NCI-H460 (cell line): ENCODE results near the gene GHRH. TPM values are rescaled to one million over a fixed set of nuclear protein-coding genes. Genes with fewer than 3 reads are reported as not detected.

Experiments used
- DNase-seq: peaks from one replicate; pipeline ENCODE4 v3.0.0-alpha.2; 2016; ENCODE audit warnings: low read depth; ENCODE audit errors: extremely low read depth
- total RNA-seq: library from RNA; depleted of rRNA; stranded (reverse); fragments of >200 nt; shearing (Covaris generic); gene quantifications from 2 replicates; pipeline ENCODE4 v1.2.3, GENCODE V29; 2014

Gene GHRH
- total RNA-seq, 1 experiment from 2014 or later: not detected

DNA sequence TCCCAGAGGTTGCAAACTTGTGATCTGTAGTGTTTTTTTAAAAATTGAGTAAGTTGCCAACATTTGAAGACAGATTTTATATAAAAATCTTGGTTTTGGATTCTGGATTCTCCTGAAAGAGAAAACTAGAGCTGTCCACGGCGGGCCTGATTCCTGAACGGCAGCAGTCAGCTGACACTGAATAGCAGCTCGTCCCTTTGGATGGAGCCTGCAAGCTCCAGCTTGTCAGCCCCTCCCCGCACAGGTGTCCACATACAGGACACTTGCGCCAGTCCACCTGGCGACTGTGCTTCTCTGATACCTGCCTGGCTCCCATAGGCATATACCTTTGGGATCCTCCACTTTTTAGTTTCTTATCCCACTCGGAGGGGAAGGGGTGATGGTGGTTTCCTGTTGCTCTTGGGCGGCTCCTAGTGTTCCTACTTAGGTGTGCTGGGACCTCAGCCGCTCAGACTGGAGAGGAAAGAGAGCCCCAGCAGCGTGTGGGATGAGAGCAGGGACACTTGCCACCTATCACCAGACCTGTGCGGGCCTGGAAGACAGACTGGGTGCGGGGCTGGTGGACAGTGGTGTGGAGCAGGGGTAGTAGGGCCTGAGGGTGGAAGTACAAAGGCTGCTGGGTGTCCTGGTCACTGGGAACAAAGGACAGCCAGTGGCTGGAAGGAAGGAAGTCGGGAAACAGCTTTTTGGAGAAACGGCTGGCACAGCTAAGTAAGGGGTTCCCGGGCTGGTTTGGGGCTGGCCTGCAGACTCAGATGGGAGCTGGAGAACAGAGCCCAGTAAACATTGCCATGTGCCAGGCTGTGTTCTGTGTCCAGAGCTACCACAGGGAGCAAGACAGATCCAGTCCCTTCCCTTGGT lies 18.3 kb downstream of the GHRH start:
- DNase-seq: no peak

DNA sequence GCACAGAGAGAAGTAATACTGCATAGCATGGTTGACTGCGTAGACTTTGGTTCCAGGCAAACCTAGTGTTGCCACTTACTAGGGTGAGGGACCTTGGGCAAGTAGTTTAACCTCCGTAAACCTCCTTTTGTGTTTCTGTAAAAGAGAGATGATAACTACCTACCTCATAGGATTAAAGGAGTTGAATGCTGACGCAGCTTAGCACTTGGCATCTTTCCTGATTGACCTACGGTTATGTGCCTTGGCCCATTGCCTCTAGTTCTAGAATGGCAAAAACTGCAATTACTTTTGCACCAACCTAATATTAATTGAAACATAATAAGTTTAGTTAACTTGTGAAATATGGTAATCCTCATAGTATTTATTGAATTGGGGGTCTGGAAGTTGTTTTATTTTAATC lies 19.1 kb downstream of the GHRH start:
- no peak for DNase-seq

DNA sequence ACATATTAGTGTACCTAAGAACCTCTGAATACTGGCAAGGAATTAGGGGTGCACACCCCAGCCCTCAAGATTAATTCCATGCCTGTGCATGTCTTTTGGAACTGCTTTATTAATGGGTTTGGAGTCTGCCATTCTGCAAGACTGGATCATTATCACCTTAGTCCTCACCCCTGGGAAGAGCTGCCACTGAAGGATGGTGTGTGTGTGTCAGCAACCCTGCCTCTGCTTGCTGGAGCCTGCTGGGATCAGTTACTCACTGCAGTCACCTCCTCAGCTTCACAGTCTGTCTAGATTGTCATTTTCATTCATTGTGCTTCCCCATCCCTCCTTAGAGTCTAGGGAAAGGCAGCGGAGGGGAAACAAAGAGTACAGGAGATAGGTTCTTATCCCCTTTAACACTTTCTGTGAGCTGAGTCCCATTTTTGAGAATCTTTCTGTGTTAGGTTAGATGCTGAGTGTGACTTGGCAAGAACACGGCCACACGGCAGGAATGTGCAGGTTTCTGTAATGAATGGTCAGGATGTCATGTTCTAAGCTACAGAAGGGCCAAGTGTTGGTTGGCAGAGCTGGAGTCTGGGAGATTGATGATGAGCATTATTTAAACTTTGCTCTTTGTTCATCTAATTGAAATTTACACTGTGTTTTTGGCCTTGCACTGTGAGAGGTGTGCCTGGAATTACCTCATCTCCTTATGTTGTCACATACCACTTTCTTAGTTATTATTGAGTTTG lies 21.1 kb downstream of the GHRH start:
- no peak for DNase-seq

DNA sequence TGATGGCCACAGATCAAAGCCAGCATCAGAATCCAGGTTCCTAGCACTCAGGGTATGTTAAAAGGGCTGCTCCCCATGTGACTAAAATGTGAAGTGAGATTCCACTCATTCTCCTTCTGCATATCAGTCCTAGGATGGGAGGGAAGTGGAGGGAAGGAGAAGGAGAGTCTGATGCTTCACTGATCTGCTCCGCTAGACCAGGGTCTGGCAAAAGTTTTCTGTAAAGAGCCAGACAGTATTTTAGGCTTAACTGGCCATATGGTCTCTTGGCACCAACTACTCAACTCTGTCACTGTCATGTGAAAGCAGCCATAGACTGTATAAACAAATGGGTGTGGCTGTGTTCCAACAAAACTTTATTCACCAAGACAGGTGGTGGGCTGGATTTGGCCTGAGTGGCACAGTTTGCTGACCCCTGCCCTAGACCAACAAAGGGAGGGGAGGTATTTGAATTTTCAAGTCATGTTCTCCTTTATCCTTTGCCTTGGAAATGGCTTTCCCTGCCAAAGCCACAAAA lies 22.6 kb downstream of the GHRH start:
- no peak for DNase-seq

DNA sequence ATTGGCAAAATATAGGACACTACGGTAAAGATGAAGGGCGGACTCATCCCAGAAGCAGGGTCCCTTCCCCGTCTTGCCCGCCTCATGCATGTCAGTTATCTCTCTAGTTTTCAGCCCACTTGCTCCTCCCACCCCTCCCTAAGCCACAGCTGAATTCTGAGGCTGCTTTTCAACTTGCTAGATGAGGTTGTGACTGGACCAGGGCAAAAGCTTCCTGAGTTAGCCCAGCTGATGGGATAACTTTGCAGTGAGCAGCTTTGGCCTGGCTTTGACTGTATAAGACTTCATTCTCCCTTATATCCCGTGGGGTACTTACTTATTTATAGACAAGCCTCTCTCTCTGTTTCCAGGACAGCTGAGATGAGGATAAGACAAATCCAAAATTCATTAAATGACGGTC lies 23.2 kb downstream of the GHRH start:
- no peak for DNase-seq

DNA sequence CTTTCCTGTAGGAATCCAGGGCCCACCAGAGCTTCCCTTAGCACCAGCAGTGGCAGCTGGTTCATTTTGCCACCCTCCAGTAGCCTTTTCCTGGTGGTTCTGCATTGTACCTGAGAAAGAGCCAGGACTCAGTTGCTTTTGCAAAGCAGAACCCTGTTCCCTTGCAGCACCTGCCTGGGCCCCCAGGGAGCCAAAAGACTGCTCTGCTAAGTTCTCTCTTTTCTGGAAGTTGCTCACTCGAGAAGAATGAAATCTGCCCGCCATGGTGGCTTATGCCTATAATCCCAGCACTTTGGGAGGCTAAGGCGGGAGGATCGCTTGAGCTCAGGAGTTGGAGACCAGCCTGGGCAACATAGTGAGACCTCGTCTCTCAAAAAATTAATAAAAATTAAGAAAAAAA lies 24.0 kb downstream of the GHRH start:
- no peak for DNase-seq

DNA sequence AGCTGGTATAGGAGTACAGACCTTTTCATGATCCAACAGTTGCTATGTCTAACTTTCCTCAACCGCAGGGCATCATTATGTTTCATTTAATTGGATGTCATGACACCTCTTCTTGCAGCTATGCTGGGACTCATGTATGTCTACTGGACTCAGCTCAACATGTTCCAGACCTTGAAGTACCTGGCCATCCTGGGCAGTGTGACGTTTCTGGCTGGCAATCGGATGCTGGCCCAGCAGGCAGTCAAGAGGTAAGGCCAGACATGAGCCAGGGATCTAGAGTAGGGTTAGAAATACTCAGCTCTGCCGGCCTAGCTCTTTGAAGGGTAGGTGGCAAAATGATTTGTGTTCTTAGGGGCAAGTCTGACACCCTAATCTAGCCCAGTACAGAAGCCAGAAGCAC lies 25.2 kb downstream of the GHRH start:
- DNase-seq: no peak

DNA sequence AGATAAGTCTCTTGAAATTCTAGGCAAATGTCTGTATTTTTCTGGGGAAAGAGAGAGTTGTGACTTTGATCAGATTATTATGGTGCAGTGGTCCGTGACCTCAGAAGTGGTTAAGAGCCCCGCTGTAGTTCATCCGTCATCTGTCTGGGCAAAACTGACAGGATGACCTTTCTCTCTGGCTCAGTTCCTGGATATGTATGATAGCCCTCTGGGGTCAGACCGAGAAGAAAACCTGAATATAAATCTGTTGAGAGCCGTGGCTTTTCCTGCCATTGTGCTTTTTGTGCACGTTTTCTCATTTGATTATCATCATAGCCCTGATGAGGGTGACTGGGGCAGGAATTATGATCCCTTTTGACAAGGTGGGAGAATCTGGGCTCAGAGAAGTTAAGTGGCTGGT lies 26.5 kb downstream of the GHRH start:
- no peak for DNase-seq

DNA sequence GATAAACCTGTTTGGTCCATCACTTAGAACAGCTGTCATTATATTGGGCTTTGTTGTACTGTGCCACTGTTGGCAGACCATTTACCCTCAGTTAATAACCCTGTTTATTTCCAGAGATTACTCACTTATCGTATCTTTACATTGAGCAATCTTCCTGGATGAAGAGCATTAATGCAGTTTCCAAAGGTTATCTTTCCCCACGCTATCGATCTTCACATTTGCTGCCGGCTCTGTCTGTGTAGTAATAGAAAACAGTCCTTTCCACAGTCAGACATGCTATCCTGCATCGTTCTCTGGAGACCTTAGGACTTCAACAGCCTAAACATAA lies 27.4 kb downstream of the GHRH start:
- no peak for DNase-seq

DNA sequence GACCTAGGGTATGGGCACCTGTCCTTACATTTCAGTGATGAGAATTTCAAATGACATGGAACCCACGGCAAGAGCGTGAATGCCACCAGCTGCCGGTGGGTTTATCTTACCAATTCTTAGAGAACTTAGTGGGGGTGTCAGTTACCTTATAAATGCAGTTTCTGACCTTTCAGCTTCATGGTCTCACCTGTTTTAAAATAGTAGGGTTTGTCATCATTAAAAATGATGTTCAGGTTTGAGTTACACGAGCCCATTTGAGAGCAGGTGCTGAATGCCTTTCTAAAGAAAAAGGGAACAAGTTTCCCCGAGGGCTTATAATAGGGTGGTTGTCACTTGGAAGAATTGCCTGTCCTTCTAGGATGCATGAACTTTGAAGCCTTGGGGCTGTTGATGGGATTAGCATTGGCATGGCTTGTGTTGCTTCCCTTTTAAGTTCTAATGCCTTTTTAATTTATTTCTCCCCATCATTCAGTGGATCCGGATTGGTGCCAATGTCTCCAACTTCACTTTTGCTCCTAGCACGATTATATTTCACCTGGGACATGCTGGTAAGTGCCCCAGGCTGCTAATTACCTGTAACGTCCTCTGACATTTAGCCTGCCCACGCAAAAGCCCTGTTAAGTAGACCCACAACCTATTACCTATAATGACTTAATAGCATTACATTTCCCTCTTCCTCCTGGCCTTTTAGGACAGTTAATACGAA lies 27.9 kb downstream of the GHRH start:
- no peak for DNase-seq

DNA sequence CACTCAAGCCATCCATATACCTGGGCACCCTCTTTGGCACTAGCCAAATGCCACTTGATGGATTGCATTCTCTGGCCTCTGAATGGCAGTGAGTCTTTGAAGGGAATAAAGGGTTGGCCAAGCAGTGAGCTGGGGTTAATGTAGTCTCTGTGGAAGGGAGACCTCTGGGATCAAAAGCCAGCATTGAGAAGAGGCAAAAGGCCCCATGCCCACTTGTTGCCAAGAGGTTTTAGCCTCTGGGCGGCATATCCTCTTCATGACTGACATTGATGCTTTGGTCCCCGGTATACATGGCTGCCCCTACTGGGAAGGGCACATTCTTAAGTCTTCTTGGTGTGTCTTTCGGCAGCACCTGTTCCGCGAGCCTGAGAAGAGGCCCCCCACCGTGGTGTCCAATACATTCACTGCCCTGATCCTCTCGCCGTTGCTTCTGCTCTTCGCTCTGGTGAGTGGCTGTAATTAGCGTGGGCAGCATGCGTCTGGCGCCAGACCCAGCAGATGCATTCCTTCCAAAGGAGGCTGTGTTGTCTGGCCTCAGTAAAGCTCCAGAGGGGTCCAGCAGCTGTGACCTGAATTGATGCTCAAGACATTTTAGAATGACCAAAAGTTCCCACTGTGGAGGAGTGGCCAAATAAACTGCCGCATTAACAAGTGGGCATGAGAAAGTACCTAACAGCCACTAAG lies 29.5 kb downstream of the GHRH start:
- DNase-seq: no peak

DNA sequence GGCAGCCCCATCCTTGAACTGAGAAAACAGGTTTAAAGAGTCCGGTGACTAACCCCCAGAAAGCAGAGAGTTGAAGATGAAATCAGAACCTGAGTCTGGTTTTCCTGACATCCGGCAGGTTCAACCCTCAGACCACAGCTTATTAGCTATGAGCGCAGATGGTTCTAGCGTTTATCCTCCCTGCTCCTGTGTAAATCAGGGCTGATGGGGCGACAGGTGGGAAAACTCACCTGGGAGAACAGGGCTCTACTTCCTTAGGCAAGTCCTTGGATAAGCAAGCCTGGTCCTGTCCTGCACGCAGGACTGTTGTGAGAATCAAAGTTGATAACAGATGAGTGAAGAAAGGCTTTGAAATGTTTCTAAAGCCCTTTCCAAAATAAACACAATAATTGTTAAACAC lies 31.4 kb downstream of the GHRH start:
- no peak for DNase-seq

DNA sequence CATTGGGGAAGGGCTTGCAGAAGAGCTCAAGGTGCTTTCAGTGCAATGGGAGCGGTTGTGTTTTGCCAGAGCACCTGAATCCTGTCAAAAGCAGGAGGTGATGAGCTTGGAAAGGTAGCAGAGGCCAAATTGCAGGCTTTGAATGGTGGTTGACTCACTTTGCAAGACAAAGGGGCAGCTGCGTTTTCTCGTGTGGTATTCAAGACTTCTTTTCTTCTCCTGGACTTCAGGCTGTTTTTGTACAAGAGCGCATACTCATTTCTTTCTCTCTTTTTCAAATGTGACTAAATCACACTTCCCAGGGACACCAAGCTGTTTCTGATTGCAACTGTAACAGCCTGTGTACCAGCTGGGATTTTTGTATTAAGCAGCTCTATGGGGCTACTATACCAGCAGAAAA lies 32.3 kb downstream of the GHRH start:
- no peak for DNase-seq

DNA sequence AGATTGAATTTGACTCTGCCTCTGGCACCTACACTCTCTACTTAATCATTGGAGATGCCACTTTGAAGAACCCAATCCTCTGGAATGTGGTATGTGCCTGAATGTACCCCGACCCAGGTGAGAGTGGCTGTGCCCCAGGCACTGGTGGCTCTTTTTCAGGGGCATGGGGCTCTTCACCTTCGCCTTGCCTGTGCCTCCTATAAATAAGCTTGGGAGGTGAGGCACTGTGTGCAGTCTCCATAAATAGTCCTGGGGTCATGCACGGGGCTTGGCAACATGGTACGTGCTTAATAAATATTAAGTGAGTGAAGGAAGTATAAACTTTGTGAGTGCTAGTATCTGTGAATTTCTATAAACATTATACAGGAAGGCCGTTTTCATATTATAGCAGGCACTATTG lies 33.0 kb downstream of the GHRH start:
- DNase-seq: no peak

DNA sequence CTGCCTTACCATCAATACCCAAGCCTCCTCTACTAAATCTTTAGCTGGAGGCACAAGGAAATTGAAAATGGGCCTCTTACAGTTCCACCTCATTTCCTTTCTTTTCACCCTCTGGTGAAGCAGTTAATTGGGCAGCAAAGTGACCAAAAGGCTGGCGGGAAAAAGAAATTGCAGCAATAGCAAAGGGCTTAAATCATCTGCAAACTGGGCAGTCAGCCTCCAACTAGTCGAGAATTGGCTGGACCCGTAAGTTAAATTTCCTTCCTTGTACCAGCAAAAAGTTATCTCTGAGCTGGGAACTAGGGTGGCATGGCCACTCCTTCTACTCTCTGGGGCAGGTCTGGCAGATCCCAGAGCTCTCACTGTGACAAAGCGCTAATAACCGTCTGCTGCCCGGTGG lies 33.5 kb downstream of the GHRH start:
- DNase-seq: no peak

DNA sequence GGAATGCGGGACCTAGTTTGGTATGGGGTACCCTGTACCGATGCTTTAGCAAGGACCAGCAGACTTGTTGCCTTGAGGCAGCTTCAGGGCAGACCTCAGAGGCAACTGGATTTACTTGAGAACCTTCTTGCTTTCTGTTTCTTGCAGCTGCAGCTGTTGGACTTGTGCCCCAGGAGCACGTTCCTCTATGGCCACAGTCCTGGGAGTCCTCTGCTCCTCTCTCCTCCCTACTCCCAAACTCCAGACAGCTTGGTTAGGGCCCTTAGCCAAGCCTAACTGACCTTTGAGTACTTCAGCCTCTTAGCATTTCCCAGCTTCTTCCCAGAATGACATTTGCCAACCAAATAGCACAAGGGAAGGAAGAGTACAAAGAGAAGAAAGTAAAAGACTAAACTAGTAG lies 34.7 kb downstream of the GHRH start:
- no peak for DNase-seq

DNA sequence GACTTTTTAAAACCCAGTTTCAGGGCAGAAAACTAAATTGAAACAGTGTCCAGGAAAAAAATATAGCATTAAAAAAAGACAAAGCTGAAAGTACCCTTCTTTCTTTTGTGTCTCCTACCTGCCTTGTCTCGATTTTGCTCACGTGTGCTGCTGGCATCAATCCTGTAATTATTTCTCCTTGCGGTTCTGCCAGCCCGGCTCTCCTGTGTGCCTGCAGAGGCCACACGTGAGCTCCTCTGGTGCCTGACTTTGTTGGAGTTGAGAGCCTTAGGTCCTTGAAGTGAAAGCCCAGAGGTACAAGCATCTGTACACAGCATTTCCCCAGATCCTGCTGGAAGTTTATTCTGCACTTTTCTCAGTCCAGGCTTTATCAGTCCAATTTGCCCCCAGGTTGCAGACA lies 36.5 kb downstream of the GHRH start:
- DNase-seq: no peak

DNA sequence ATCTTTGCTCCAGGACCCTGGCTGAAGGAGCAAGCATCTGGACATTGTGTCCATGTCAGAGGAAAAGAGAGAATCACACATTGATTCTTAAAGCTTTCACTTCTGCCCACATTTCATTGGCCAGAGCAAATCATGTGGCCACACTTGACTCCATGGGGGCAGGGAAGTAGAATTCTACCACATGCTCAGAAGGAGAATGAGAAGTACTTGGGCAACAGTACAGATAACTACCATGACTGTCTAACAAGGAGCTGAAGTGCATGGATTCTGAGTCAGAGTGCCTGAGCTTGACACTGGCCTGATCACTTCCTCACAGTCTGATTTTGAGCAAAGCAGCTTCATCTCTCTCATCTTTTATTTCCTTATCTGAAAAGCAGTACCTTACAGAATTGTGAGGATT lies 38.6 kb downstream of the GHRH start:
- DNase-seq: no peak

DNA sequence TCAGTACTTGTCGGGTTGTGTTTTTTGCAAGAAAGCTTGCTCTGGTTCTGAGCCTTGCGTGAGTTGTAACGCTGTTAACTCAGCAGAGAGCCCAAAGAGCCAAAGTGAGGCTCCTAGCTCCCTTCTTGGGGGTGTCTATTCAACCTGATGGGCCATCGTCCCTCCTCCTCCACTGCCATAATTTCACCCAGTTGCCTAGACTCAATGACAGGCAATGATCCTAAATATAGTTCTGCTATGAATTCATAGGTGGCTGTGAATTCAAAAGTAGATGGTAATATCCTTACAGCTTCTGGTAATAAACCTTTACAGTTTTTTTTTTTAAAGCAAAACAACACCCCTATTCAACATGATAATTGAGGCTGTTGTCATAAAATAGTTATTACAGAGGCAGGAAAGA lies 39.5 kb downstream of the GHRH start:
- no peak for DNase-seq

DNA sequence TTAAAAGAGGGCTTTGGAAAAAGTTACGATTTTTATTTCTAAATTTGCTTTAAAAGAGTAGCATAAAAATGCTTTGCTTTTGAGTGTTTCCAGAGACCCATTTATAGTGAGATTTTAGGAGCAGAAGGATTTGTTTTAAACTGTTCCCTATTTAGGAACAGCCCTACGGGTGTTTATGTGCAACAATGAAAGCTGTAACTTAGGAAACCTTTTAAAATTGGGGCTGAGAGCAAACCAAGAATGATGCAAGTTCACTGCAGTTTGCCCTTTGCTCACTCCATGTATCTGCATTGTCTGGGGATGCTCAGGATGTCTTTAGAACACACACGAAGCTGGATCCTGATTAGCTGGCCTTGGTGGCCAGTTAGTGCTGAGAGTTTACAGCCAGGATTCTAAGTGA lies 40.9 kb downstream of the GHRH start:
- no peak for DNase-seq
